ENCODE data around the gene TENM3. TPM values are rescaled to one million over a fixed set of nuclear protein-coding genes. Genes with fewer than 3 reads are reported as not detected.

The TENM3 gene
- total RNA-seq, 3 donors from 2014 or later = 0.58 to 19.2 (median 0.70) TPM

GRCh38 chr4:182740256-182740655 is 497.1 kb downstream of the TENM3 start:
- no peak for ATAC-seq
- TF ChIP-seq CTCF (IDR thresholded peaks at IDR 0.05) = no peak
- Histone ChIP-seq H3K4me3 (no peak overlapping the region), H3K9me3 (no peaks in the 10 kb centered on the region), H3K4me1 (ENCODE audit: low read depth) (no peaks in the 10 kb centered on the region), H3K36me3 (ENCODE audit: low read depth) (no peaks in the 10 kb centered on the region)
- intact Hi-C loops (cut with DNase I, micrococcal nuclease) = no loop called here
- DNase-seq = no peak

- Histone ChIP-seq H3K4me1 (ENCODE audit: low read depth) (no peaks in the 10 kb centered on the region), H3K4me3 (no peak overlapping the region), H3K9me3 (no peaks in the 10 kb centered on the region), H3K36me3 (ENCODE audit: low read depth) (no peaks in the 10 kb centered on the region)
- TF ChIP-seq CTCF (IDR thresholded peaks at IDR 0.05) = no peak
- intact Hi-C loops (cut with DNase I, micrococcal nuclease) = no loop called here
- DNase-seq (no peak), ATAC-seq (no peak)
These were observed 497.9 kb downstream of the TENM3 start for GRCh38 chr4:182741054-182741453.

- TF ChIP-seq CTCF (IDR thresholded peaks at IDR 0.05) = no peak
- no peak for ATAC-seq
These were observed 498.7 kb downstream of the TENM3 start for GRCh38 chr4:182741914-182742313.

GRCh38 chr4:182743815-182744214 is 500.6 kb downstream of the TENM3 start:
- Histone ChIP-seq H3K36me3 (ENCODE audit: low read depth) (no peaks in the 10 kb centered on the region), H3K4me3 (no peak overlapping the region), H3K9me3 (no peaks in the 10 kb centered on the region), H3K4me1 (ENCODE audit: low read depth) (no peaks in the 10 kb centered on the region)
- intact Hi-C loops (cut with DNase I, micrococcal nuclease) = no loop called here
- no peak for DNase-seq
- no peak for TF ChIP-seq CTCF (IDR thresholded peaks at IDR 0.05)
- ATAC-seq = no peak

More at GRCh38 chr4:182741914-182742313, 498.7 kb downstream of the TENM3 start:
- H3K4me1 ChIP-seq (ENCODE audit: low read depth) = no peaks in the 10 kb centered on the region
- peak in 1 of 3 donors; percentile 7 for DNase-seq
- intact Hi-C loops (cut with DNase I, micrococcal nuclease) = no loop called here
- no peaks in the 10 kb centered on the region for H3K9me3 ChIP-seq
- no peaks in the 10 kb centered on the region for H3K36me3 ChIP-seq (ENCODE audit: low read depth)
- H3K4me3 ChIP-seq = no peak overlapping the region

- intact Hi-C loops (cut with DNase I, micrococcal nuclease) = no loop called here
- ATAC-seq = no peak
- Histone ChIP-seq H3K4me3 (no peak overlapping the region), H3K9me3 (no peaks in the 10 kb centered on the region), H3K36me3 (ENCODE audit: low read depth) (no peaks in the 10 kb centered on the region), H3K4me1 (ENCODE audit: low read depth) (no peaks in the 10 kb centered on the region)
- peak in 1 of 3 donors; percentile 12 for DNase-seq
- no peak for TF ChIP-seq CTCF (IDR thresholded peaks at IDR 0.05)
These were observed 502.0 kb downstream of the TENM3 start for GRCh38 chr4:182745237-182745636.

- intact Hi-C loops (cut with DNase I, micrococcal nuclease) = no loop called here
- no peak for TF ChIP-seq CTCF (IDR thresholded peaks at IDR 0.05)
- H3K36me3 ChIP-seq (ENCODE audit: low read depth) = no peaks in the 10 kb centered on the region
- no peaks in the 10 kb centered on the region for H3K9me3 ChIP-seq
- no peak overlapping the region for H3K4me3 ChIP-seq
- DNase-seq = no peak
- H3K4me1 ChIP-seq (ENCODE audit: low read depth) = no peaks in the 10 kb centered on the region
- no peak for ATAC-seq
These were observed 503.7 kb downstream of the TENM3 start for GRCh38 chr4:182746876-182747275.

All from mucosa of descending colon (tissue), 3 donors.